AG04450 (cell line): Measurements from ENCODE around the gene MYO1B. TPM values are rescaled to one million over a fixed set of nuclear protein-coding genes. Genes with fewer than 3 reads are reported as not detected.

Source experiments
- CTCF ChIA-PET: fragments of 300-600, 350-600 bp; formaldehyde crosslinking; extraction: SDS; loops from one replicate; lab custom pipeline; 2022; ENCODE audit warnings: antibody characterized with exemption, inconsistent platforms; lab: Charles Lee
- POLR2A ChIA-PET: fragments of 350-600 bp; formaldehyde crosslinking; extraction: SDS; loops from one replicate; lab custom pipeline; 2021; ENCODE audit warnings: antibody characterized with exemption, inconsistent platforms; lab: Yijun Ruan, JAX
- DNase-seq: peaks from one replicate; pipeline ENCODE4 v3.0.0-alpha.2; 2011; ENCODE audit warnings: low read depth, low spot score
- H3K27ac ChIP-seq: one replicate; pipeline ENCODE4 v1.5.1; 2012; ENCODE audit warnings: low read depth, low read length, control low read depth
- H3K27me3 ChIP-seq: one replicate; pipeline ENCODE4 v1.6.0; 2012; ENCODE audit warnings: low read length; ENCODE audit not compliant: control insufficient read depth, insufficient read depth
- H3K4me3 ChIP-seq: 2 replicates; pipeline ENCODE4 v1.5.1; 2011; ENCODE audit warnings: mild to moderate bottlenecking, low read depth, low read length, control low read depth
- H3K9me3 ChIP-seq: 2 replicates; pipeline ENCODE4 v1.5.1; 2012; ENCODE audit warnings: low read length; ENCODE audit not compliant: control insufficient read depth, insufficient read depth
- CTCF ChIP-seq: IDR thresholded peaks from 2 replicates; pipeline ENCODE4 v1.5.1; 2011; ENCODE audit warnings: low read depth, low read length, control low read depth, inconsistent platforms
- polyA plus RNA-seq: library from polyadenylated mRNA; depleted of rRNA; stranded (reverse); fragments of >200 nt; gene quantifications from 2 replicates; pipeline ENCODE4 v1.2.3, GENCODE V29; 2011

The MYO1B gene
- polyA plus RNA-seq, 1 experiment = 149 TPM

GRCh38 chr2:191434072-191434471 lies 188.9 kb downstream of the MYO1B start:
- no peaks in the 10 kb centered on the region for H3K9me3 ChIP-seq
- H3K4me3 ChIP-seq = no peak overlapping the region
- no peaks in the 10 kb centered on the region for H3K27me3 ChIP-seq
- no peak overlapping the region for H3K27ac ChIP-seq
- no peak for TF ChIP-seq CTCF
- POLR2A ChIA-PET = interaction anchor here (0.8 kb wide), 1 partner anchor 32 kb away, joined by 4 read pairs; no protein-coding TSS in a partner anchor
- CTCF ChIA-PET = interaction anchor here (0.6 to 1.8 kb wide), 3 partner anchors 37 to 215 kb away, joined by 3 to 5 read pairs (median 4); no protein-coding TSS in a partner anchor
- no peak for DNase-seq

GRCh38 chr2:191435141-191435540 lies 189.9 kb downstream of the MYO1B start:
- no peak for DNase-seq
- Histone ChIP-seq H3K4me3 (no peak overlapping the region), H3K9me3 (no peaks in the 10 kb centered on the region), H3K27ac (no peak overlapping the region), H3K27me3 (no peaks in the 10 kb centered on the region)
- POLR2A ChIA-PET = interaction anchor here (0.8 kb wide), 1 partner anchor 31 kb away, joined by 4 read pairs; no protein-coding TSS in a partner anchor
- no peak for TF ChIP-seq CTCF
- CTCF ChIA-PET = interaction anchor here (1.4 kb wide), 1 partner anchor 66 kb away, joined by 3 read pairs; no protein-coding TSS in a partner anchor

GRCh38 chr2:191436368-191437055 lies 191.3 kb downstream of the MYO1B start:
- H3K9me3 ChIP-seq = no peaks in the 10 kb centered on the region
- ChIA-PET POLR2A (interaction anchor here (0.6 kb wide), 1 partner anchor 149 kb away, joined by 5 read pairs; no protein-coding TSS in a partner anchor), CTCF (no interaction called here)
- DNase-seq = no peak
- no peak for TF ChIP-seq CTCF
- no peaks in the 10 kb centered on the region for H3K27me3 ChIP-seq
- no peak overlapping the region for H3K4me3 ChIP-seq
- H3K27ac ChIP-seq = no peak overlapping the region

GRCh38 chr2:191439481-191439880 lies 194.3 kb downstream of the MYO1B start:
- Histone ChIP-seq H3K9me3 (no peaks in the 10 kb centered on the region), H3K27me3 (no peaks in the 10 kb centered on the region), H3K4me3 (no peak overlapping the region), H3K27ac (no peak overlapping the region)
- no peak for DNase-seq
- POLR2A ChIA-PET = no interaction called here
- TF ChIP-seq CTCF = no peak
- CTCF ChIA-PET = interaction anchor here (0.6 kb wide), 1 partner anchor 62 kb away, joined by 3 read pairs; no protein-coding TSS in a partner anchor
